Loucy (cell line): ENCODE measurements around the gene RPS6KA2.

ENCODE experiments used
- CTCF ChIP-seq: fragments of 200-600 bp; sonication (generic); conservative IDR thresholded peaks from 2 replicates; pipeline ENCODE4 v1.5.1; 2014; ENCODE audit warnings: mild to moderate bottlenecking, antibody characterized with exemption, low read length
- EZH2phosphoT487 ChIP-seq: fragments of 200-600 bp; IDR thresholded peaks from 2 replicates; pipeline ENCODE4 v1.6.1; 2018; ENCODE audit warnings: antibody characterized with exemption, mild to moderate bottlenecking, moderate library complexity, borderline replicate concordance

- TF ChIP-seq CTCF (no peak), EZH2phosphoT487 (no peak)
Measured at GRCh38 chr6:166400181-166400580, 226.9 kb downstream of the RPS6KA2 start.
